Measurements from ENCODE around the gene TRPM8.
"Not testable (repeated sequence)": the region's sequence is repeated elsewhere in the genome, so short reads cannot be mapped to it uniquely, and the experiment has no call there.

TRPM8 gene

DNA sequence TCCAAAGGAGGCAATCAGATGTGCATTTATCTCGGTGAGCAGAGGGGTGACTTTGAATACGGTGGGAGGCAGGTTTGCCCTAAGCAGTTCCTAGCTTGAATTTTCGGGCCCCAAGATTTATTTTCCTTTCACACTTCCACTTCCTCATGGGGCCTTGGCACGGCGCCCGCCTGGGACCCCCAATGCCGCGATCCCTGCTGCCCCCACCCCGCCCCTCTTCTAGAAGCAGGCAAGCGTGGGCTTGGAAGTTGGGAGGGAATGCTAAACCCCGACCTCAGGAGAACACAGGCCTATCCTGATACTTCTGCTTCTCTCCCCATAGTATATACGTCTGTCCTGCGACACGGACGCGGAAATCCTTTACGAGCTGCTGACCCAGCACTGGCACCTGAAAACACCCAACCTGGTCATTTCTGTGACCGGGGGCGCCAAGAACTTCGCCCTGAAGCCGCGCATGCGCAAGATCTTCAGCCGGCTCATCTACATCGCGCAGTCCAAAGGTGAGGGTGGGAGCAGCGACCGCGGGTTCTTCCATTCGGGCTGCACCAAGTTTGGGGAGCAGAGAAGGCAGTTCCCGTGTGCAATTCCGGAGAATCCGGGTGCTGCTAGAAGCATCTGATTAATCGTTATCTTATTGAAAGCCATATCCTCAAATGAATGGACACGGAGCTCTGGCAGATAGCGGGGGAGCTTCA is 21.6 kb downstream of the TRPM8 start:
- DNase-seq = no peak

DNA sequence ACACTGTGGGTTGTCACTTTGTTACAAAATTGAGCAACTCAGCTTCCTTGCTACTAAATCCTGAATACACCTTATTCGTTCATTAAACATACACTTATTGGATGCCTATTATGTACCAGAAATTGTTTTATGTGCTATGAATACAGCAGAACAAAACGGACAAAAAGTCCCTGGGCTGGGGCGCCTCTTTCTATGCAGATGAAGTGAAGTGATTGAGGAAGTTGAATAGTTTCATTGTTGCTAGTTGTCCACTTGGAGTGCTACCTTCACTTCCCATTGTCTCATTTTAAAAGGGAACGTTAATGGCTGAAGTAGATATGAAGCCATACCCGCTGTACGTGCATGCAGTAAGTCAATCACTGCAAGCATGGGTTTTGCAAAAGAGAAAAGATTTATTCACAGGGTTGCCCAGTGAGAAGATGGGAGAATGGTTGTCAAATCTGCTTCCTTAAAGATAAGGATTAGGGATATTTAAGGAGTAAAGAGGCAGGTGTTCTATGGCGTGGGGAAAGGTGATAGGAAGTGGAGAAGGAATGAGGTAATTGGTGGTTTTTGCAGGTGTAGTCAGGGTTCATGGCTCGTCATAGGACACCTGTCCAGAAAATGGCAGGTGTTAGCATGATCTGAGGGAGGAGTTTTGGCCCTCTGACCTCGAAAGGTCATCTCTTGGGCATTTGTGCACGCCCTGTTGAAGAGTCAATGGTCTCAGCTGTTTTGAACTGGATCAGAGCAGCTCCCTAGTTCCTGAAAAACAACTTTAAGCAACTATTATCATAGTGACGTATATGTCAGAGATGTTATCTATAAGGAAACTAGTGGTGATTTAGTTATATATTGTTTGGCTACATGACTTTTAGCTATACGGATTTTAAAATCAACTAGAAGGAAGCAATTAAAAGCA is 23.5 kb downstream of the TRPM8 start:
- no peak for DNase-seq

DNA sequence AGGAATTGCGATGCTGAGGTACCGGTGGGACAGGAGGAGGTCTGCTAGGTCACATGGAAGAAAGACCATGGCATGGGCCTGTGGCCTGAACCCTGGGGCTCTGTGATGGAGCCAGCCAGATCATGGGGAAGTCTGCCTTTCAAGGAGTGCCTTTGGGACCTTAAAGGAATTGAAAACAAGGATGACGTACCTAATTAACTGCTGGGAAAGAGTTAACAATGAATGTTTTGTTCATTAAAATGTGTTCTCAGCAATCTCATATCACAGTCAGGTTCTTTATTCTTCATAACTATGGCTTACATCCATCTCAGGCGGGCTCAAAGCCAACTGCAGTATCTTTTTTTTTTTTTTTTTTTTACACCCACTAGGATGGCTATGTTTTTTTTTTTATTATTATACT is 25.6 kb downstream of the TRPM8 start:
- no peak for DNase-seq

DNA sequence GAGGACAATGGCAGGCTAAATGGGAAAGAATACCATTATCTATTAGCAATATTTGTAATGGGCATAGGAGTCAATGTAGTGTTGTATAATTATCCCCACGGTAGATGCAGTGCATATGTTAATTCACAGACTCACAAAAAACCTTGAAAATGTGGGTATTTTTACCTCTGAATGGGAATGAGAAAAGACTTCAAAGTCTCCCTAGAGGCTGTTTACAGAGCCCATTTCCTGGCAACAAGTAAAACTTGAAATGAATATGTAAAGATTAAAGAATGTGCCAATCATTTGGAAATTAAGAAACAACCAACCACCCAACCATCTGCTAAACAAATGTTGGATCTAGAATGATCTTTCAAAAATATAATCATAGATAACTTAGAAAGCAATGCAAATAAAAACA is 27.1 kb downstream of the TRPM8 start:
- DNase-seq = no peak

DNA sequence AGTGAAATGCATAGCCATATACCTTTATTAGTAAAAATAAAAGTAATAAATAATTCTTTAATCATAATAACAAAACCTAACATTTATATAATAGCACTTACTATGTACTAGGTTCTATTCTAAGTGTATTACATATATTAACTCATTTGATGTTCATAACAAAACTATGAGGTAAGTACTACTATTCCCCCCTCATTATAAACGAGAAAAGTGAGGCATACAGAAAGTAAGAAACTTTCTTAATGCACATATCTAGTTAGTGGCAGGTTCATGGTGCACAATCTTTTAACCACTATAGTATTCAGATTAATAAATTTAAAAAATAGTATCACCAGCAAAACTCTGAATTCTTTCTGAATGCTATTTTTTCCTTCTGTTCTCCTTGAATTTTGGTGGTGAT is 27.5 kb downstream of the TRPM8 start:
- no peak for DNase-seq

DNA sequence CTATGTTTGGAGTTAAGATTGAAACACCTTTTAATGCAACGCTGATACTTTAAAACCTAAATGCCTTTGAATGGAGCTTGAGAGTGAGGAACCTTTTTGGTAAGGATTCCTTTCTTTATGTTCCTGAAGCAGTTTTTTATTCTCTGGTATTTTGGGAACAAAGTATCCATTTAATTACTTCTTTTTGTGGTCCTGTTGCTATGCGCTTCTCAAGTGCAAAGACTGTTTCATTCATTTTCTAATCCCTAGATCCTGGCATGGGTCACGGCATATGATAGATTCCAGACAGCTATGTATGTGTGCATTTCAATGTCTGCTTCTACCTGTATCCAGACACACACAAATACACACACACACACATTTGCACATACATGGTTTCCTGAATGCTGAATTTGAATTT is 28.0 kb downstream of the TRPM8 start:
- DNase-seq = no peak

DNA sequence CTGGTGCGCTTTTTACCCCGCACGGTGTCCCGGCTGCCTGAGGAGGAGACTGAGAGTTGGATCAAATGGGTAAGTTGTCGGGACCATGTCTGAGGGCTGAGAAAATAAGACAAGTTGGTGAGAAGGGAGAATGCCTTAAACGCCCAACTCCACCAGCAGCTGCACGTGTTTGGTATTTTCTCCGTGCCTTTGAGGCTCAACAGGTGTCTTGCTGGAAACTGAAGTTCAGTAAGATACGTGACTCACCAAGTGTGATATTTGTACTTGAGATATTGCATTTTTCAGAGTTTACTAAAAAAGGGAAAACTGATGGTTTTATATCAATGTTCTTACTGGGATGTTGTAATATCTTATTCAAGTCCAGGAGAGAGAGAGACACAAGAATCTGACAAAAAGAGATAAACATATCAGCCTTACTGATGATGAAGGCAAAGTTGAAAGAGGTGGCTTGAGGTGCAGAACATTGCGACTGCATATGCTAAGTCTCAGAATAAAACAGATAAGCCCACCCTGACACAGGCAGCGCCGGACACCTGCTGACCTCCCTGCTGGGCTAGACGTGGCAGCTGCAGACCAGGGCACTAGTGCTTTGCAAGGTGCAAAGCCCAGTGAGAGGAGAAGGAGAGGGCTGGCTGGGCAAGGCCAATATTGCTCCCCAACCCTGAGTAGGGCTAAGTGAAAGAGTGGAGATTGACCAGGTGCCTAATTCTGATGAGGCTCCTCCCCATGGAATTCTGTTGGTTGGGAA is 33.1 kb downstream of the TRPM8 start:
- DNase-seq = no peak

DNA sequence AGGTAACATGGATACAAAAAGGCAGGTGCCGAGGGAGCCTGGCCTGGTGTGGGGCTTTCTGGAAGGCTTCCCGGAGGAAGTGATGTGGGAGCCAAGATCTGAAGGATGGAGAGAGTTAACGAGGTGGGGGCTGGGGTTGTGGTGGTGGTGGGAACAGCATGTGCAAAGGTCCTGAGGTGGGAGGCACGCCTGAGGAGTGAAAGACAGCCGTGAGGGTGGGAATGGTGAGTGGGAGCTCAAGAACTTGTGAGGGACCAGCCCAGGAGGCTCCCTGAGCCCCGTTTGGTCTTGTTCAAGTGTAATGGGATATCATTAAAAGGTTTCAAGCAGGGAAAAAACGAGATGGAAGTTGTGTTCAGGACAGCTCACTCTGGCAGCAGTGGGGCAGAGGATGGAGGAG is 35.2 kb downstream of the TRPM8 start:
- DNase-seq = no peak

DNA sequence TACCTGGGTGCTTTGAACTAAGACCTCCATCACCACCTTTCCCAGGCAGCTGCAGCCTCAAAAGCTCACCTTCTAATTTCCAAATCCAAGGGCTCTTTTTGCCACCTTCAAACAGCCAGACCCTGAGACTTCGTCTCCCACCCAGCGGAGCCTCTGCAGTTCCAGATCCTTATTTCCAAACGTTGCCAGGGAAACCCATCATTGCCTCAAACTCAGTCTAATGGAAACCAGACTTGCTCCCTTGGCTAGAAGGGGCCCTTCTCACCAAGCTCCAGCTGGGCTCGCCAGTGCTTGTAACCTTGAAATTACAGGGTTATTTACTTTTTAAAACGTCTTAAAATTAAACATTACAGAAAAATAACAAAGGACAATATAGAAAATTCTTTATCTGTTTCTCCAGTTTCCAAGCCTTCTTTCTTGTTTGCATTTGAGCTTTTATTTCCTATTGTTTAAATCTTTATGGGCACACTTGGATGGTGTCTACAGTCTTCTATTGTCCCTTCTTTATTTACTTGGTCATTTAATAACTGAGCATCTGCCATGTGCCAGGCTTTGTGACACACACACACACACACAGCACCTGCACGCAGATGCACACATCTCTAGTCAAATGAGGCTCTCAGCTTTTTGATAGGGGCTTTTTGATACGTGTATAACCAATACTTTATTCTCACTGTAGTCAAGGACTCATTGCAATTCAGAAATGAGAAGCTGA is 36.1 kb downstream of the TRPM8 start:
- peak; percentile 64 for DNase-seq

DNA sequence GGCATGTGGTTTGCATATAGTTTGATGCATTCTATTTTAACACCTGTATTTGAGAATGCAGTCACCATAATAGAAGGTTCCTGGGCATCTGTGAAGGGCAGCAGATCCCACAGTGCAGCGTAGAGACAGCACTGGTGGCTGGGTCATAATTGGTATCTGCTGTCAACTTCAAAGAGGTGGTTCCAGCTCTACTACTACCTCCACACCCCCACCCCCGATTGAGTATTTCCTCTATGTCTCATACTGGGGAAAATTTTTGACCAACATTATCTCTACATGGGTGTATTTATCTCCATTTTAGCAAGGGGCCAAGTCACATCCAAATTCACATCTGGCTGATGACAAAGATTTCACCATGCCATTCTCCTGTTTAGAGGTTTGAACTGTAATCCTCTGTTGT is 43.0 kb downstream of the TRPM8 start:
- no peak for DNase-seq

DNA sequence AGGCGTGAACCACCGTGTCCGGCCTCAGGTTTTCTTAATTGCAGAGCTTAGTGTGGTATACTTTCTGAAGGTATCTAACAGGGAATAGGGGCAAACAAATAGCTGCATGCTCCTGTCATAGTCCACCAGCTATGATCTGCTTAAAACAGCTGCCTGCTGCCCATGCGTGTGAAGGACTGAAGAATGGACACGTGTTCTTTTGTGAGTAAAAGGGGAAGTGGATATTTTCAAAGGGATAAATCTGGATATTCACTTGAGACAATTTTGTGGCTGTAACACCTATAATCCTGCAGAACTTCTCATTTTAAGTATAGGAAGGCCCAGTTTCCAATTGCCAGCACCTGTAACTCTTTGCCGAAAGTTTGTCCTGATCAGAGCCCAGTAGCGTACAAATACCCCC is 44.7 kb downstream of the TRPM8 start:
- DNase-seq = no peak

DNA sequence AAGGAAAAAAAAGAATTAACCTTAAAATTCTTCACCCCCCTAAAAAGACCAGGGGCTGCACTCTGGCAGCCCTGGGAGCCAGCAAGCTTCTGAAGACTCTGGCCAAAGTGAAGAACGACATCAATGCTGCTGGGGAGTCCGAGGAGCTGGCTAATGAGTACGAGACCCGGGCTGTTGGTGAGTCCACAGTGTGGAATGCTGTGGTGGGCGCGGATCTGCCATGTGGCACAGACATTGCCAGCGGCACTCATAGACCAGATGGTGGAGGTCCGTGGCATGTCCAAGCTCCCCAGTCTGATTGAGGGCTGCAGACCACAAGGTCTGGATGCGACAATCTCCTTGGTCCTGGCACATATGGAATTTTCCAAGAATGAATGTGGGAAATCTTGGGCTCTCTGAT is 47.4 kb downstream of the TRPM8 start:
- DNase-seq = no peak

DNA sequence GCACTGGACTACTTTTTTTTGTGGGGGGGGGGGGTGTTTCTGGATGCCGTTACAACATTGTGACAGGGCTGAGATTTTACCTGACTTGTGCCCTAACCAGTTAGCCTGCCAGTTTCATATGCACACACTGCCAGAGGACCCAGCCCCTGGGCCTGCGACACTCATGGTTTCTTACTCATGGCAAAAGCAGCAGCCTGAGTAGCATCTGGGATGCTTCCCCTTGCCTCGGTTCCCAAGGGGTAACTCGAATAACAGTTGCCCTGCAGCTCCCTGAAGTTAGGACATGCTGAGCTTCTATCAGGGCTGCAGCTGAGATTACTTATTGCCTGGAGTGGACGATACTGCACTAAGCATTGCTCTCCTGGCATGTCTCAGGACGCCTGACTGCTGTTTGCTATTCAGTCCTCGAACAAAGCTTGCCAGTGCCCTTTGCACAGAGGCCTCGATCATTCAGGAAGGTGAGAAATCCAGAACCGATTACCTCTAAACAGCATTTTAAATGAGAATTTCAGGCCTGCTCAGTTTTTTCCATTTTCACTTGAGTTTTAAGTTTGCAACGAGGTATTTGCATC is 47.9 kb downstream of the TRPM8 start:
- DNase-seq = no peak

DNA sequence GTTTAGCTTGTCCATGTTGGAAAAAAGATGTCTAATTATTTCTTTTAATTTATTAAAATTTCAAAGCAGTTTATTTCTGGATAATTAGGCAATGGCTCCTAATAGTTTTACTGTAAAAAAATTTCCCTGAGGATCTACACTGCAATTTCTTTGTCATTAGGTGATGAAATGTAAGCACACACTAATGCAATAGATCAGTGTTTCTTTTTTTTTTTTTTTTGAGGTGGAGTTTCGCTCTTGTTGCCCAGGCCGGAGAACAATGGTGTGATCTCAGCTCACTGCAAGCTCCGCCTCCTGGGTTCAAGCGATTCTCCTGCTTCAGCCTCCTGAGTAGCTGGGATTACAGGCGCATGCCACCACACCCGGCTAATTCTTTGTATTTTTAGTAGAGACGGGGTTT is 48.5 kb downstream of the TRPM8 start:
- not testable (repeated sequence) for DNase-seq

DNA sequence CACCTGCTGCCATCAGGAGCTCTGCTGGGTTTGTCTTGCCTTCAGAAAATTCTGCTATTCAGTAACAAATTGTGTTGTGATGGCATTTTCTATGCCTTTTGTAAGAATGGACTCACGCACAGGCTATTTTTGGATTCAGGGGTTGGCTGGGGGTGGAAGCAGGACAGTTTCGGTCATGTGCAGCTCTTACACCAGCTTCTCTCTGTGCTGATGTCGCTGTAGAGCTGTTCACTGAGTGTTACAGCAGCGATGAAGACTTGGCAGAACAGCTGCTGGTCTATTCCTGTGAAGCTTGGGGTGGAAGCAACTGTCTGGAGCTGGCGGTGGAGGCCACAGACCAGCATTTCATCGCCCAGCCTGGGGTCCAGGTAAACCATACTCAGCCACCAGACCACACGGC is 49.2 kb downstream of the TRPM8 start:
- DNase-seq = no peak

DNA sequence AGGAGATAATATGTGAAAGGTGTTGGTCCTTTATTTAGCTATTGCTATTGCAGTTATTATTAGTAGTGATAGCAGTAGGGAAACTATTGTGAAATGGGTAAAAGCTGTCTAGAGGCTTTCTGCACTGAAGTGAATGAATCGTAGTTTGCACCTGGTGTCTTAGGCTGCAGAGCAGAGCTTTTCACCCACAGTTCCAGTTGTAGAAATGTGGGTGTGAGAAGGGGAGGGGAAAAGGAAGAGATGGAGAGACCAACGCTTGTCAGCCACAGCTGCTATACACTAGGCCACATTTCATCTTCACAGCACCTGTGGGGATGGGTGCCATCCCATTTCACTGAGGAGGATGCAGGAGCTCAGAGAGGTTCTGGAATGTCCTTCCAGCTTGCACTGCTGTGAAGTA is 50.0 kb downstream of the TRPM8 start:
- no peak for DNase-seq

DNA sequence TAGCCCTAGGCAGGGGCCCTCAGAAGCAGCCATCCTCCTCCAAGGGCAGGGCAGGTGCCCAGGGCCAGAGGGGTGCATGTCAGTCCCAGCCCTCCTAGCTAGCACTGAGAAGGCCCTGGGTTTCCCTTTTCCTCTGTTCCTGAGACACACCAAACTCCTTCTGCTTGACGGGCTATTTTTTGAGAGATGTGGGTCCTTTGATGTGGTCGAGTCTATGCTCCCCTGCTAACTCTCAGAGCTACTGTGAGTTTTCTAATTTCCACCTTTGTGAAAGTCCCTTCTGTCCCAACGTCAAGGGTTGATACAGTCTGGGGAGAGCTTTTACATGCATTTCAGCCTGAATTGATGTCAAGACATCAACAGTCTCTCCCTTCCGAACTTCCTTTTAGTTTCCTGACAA is 51.4 kb downstream of the TRPM8 start:
- DNase-seq = no peak

DNA sequence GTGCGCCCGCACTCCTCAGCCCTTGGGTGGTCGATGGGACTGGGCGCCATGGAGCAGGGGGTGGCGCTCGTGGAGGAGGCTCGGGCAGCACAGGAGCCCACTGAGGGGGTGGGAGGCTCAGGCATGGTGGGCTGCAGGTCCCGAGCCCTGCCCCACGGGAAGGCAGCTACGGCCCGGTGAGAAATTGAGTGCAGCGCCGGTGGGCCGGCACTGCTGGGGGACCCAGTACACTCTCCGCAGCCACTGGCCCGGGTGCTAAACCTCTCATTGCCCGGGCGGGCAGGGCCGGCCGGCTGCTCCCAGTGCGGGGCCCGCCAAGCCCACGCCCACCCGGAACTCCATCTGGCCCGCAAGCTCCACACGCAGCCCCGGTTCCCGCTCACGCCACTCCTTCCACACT is 55.3 kb downstream of the TRPM8 start:
- not testable (repeated sequence) for DNase-seq

DNA sequence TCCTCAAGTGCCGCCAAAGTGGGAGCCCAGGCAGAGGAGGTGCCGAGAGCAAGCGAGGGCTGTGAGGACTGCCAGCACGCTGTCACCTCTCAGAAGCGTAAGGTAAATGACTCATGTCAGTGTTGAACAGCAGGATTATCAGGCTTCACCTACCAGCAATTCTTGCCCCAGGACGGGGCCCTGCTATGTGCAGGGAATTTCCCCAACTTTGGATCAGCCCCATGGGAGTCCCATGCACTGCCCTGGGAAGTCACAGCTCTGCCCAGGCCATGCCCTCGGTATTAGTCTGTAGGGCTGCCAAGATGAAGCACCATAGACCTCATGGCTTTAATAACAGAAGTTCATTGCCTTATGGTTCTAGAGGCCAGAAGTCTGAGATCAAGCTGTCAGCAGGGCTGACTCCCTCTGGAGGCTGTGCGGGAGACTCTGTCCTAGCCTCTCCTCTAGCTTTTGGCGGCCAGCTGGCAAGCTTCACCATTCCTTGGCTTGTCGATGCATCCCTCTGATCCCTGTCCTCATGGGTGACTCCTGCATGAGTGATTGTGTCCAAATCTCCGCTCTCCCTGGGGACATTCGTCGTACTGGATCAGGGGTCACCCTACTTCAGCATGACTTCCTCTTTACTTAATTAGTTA is 55.9 kb downstream of the TRPM8 start:
- no peak for DNase-seq

DNA sequence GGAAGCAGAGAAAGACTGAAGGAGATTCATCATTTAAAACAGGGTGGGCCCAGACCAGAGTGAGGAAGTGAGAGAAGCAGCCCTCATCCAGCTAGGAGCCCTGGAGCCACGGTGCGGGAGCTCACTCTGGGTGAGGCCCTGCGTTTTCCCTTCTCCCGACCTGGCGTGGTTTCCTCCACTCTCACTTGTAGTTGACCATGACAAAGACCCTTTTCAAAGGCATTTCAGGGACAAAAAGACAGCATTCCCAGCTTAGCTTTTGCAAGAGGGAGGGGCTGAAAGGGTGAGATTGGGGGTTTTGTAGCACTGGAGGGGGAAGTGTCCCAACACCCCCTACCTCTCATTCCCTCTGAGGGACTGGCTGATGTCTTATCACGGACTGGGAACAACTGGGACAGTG is 56.6 kb downstream of the TRPM8 start:
- no peak for DNase-seq

DNA sequence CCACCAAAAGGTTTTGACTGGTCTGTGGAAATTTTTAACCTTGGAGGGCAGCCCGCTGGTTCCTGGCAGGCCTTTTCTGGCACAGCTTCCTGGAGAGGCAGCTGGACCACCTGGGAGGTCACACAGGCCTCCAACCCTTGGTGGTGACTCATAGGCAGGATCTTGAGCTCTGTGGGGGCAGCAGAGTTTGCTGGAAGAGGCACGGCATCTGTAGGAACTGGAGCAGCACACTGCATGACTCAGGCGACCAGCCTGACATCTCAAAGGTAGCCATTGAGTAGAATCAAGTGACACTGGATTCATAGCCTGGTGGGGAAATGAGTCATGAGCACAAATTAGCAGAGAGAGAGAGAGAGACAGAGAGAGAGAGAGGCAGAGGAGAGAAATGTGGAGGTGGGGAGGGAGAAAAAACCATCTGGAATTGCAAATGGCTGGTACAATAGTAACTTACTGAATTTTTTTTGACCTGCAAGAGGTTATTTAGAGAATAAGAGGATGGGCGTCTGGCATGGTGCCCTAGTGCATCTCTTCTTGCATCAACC is 57.4 kb downstream of the TRPM8 start:
- peak; percentile 2 for DNase-seq

DNA sequence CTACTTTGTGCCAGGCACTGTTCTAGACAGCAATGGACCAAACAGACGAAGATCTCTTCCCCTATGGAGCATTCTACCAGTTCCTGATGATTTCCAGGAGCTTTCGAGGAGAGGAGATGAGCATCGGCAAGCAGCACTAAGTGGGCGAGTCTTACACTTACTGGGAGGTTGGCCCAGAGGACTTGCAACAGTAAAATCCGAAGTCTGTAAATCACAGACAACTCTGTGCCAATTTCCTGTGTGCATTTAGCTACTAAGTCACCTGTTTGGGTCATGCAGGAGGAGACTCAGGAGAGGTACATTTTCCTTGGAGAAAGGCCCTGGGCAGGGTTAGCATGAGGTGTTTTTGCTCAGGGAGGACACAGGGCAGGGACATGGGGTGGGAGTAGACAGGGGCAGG is 58.9 kb downstream of the TRPM8 start:
- no peak for DNase-seq

Measured in NCI-H1436 treated with DMSO at 0.1 percent for 48 hours (cell line).